Astrocyte (in vitro differentiated cells and primary cell): ENCODE results near the gene FFAR3. TPM values are rescaled to one million over a fixed set of nuclear protein-coding genes. Genes with fewer than 3 reads are reported as not detected.

Experiments used
- DNase-seq: peaks from one replicate; pipeline ENCODE4 v3.0.0-alpha.2; 2010; ENCODE audit warnings: low read depth
- FAIRE-seq: peaks from 2 replicates; lab custom pipeline; 2011; peaks lifted over from hg19 to GRCh38; lab: Jason Lieb, UNC
- H2AFZ ChIP-seq: 2 replicates; pipeline ENCODE4 v1.6.0; 2012; ENCODE audit warnings: low read depth, low read length, inconsistent platforms
- H3K27ac ChIP-seq: 2 replicates; pipeline ENCODE4 v1.5.1; 2011; ENCODE audit warnings: low read depth, low read length, inconsistent platforms
- H3K27me3 ChIP-seq: 2 replicates; pipeline ENCODE4 v1.6.0; 2011; ENCODE audit warnings: low read length, inconsistent platforms; ENCODE audit not compliant: insufficient read depth
- H3K36me3 ChIP-seq: 2 replicates; pipeline ENCODE4 v1.5.1; 2011; ENCODE audit warnings: low read length, inconsistent platforms; ENCODE audit not compliant: insufficient read depth
- H3K4me1 ChIP-seq: 2 replicates; pipeline ENCODE4 v1.5.1; 2011; ENCODE audit warnings: low read length, inconsistent platforms; ENCODE audit not compliant: insufficient read depth
- H3K4me2 ChIP-seq: 2 replicates; pipeline ENCODE4 v1.6.0; 2012; ENCODE audit warnings: low read length, inconsistent platforms
- H3K4me3 ChIP-seq: 2 replicates; pipeline ENCODE4 v1.5.1; 2011; ENCODE audit warnings: low read depth, mild to moderate bottlenecking, low read length, inconsistent platforms; ENCODE audit not compliant: insufficient read depth
- H3K79me2 ChIP-seq: 2 replicates; pipeline ENCODE4 v1.6.0; 2012; ENCODE audit warnings: mild to moderate bottlenecking, low read length, inconsistent platforms; ENCODE audit not compliant: insufficient read depth
- H3K9ac ChIP-seq: 2 replicates; pipeline ENCODE4 v1.6.0; 2012; ENCODE audit warnings: mild to moderate bottlenecking, low read length, inconsistent platforms
- H3K9me3 ChIP-seq: 2 replicates; pipeline ENCODE4 v1.5.1; 2012; ENCODE audit warnings: low read depth, mild to moderate bottlenecking, low read length, inconsistent platforms; ENCODE audit not compliant: insufficient read depth
- H4K20me1 ChIP-seq: 2 replicates; pipeline ENCODE4 v1.6.0; 2012; ENCODE audit warnings: low read length, inconsistent platforms; ENCODE audit not compliant: insufficient read depth
- H3K27ac Mint-ChIP-seq: one replicate; pipeline ENCODE4 v1.8.0; 2021; ENCODE audit warnings: mild to moderate bottlenecking, mixed read lengths; ENCODE audit not compliant: unreplicated experiment
- H3K27me3 Mint-ChIP-seq: one replicate; pipeline ENCODE4 v1.8.0; 2021; ENCODE audit warnings: low read depth, mixed read lengths; ENCODE audit not compliant: unreplicated experiment
- H3K36me3 Mint-ChIP-seq: one replicate; pipeline ENCODE4 v1.8.0; 2021; ENCODE audit warnings: low read depth, mixed read lengths; ENCODE audit not compliant: unreplicated experiment
- H3K4me1 Mint-ChIP-seq: one replicate; pipeline ENCODE4 v1.8.0; 2021; ENCODE audit warnings: low read depth, mixed read lengths; ENCODE audit not compliant: unreplicated experiment
- H3K4me3 Mint-ChIP-seq: one replicate; pipeline ENCODE4 v1.8.0; 2021; ENCODE audit warnings: mild to moderate bottlenecking, moderate library complexity, mixed read lengths; ENCODE audit not compliant: unreplicated experiment
- H3K9me3 Mint-ChIP-seq: one replicate; pipeline ENCODE4 v1.8.0; 2021; ENCODE audit warnings: mild to moderate bottlenecking, mixed read lengths; ENCODE audit not compliant: unreplicated experiment
- CTCF ChIP-seq: IDR thresholded peaks from 2 replicates; pipeline ENCODE4 v1.5.1; 2011; ENCODE audit warnings: low read depth, mild to moderate bottlenecking, inconsistent platforms, low read length, moderate library complexity; ENCODE audit not compliant: insufficient read depth
- EZH2 ChIP-seq: IDR thresholded peaks from 2 replicates; pipeline ENCODE4 v1.6.1; 2012; ENCODE audit warnings: mild to moderate bottlenecking, low read length, inconsistent platforms; ENCODE audit not compliant: insufficient read depth
- total RNA-seq: library from RNA; stranded (reverse); gene quantifications from 2 replicates; pipeline ENCODE4 v1.2.1, GENCODE V29; 2021

Gene FFAR3
- total RNA-seq, 1 donor from 2014 or later, result not detected

- FAIRE-seq, result no peak
- Mint-ChIP-seq H3K27me3 (peaks cover 76% of the 10 kb centered on the region), H3K36me3 (no peaks in the 10 kb centered on the region), H3K9me3 (no peaks in the 10 kb centered on the region), H3K4me1 (peaks cover 3% of the 10 kb centered on the region), H3K4me3 (no peak overlapping the region), H3K27ac (no peak overlapping the region)
- TF ChIP-seq CTCF, result no peak
- no peak for TF ChIP-seq EZH2
- Histone ChIP-seq H3K4me3 (no peak overlapping the region), H3K79me2 (no peaks in the 10 kb centered on the region), H4K20me1 (no peaks in the 10 kb centered on the region), H2AFZ (no peak overlapping the region), H3K4me2 (no peak overlapping the region), H3K9me3 (no peaks in the 10 kb centered on the region), H3K27ac (no peak overlapping the region), H3K36me3 (no peaks in the 10 kb centered on the region), H3K27me3 (peaks cover 3% of the 10 kb centered on the region), H3K9ac (no peak overlapping the region), H3K4me1 (no peaks in the 10 kb centered on the region)
- no peak for DNase-seq
These were observed 13.7 kb upstream of the FFAR3 start for GRCh38 chr19:35344511-35345031.

GRCh38 chr19:35345671-35346111 is 12.6 kb upstream of the FFAR3 start:
- no peak for FAIRE-seq
- no peak for DNase-seq
- H3K4me3 ChIP-seq, result no peak overlapping the region
- peaks cover 67% of the 10 kb centered on the region for H3K27me3 Mint-ChIP-seq
- H3K9ac ChIP-seq, result no peak overlapping the region
- no peaks in the 10 kb centered on the region for H3K4me1 ChIP-seq
- no peaks in the 10 kb centered on the region for H4K20me1 ChIP-seq
- H3K27me3 ChIP-seq, result peaks cover 3% of the 10 kb centered on the region
- H3K9me3 ChIP-seq, result no peaks in the 10 kb centered on the region
- TF ChIP-seq EZH2 (no peak), CTCF (no peak)
- H2AFZ ChIP-seq, result no peak overlapping the region
- H3K27ac Mint-ChIP-seq, result no peak overlapping the region
- no peak overlapping the region for H3K27ac ChIP-seq
- no peaks in the 10 kb centered on the region for H3K36me3 ChIP-seq
- H3K79me2 ChIP-seq, result no peaks in the 10 kb centered on the region
- peaks cover 3% of the 10 kb centered on the region for H3K4me1 Mint-ChIP-seq
- H3K4me2 ChIP-seq, result no peak overlapping the region
- H3K9me3 Mint-ChIP-seq, result no peaks in the 10 kb centered on the region
- H3K4me3 Mint-ChIP-seq, result no peak overlapping the region
- no peaks in the 10 kb centered on the region for H3K36me3 Mint-ChIP-seq
